AG09319 (cell line): Measurements from ENCODE around the gene PAWR.
"Not testable (repeated sequence)": the region's sequence is repeated elsewhere in the genome, so short reads cannot be mapped to it uniquely, and the experiment has no call there.

ENCODE experiments used
- DNase-seq: peaks from one replicate; pipeline ENCODE4 v3.0.0-alpha.2; 2010; ENCODE audit warnings: low read depth; ENCODE audit errors: extremely low read depth
- TF ChIP-seq, protein P1 (sequence below): IDR thresholded peaks from 2 replicates; pipeline ENCODE4 v1.5.1; 2011; ENCODE audit warnings: low read depth, mild to moderate bottlenecking, inconsistent platforms, low read length, moderate library complexity

Gene PAWR

DNA sequence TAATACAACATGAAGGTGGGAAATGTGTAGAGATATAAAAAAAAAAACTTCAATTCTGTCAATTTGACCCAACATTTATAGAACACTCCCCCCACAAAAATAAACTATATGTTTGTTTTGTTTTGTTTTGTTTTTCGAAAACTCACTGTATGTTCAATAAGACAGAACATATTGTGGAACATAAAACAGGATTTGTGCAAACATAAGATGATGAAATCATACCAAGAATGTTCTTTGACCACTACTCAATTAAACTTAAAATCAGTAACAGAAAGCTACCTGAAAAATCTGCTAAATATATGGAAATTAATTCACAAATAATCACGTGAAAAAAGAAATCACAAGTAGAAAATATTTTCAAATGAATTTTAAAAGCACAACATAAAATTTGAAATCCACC, 61.2 kb downstream of the PAWR start:
- TF ChIP-seq, protein P1, sequence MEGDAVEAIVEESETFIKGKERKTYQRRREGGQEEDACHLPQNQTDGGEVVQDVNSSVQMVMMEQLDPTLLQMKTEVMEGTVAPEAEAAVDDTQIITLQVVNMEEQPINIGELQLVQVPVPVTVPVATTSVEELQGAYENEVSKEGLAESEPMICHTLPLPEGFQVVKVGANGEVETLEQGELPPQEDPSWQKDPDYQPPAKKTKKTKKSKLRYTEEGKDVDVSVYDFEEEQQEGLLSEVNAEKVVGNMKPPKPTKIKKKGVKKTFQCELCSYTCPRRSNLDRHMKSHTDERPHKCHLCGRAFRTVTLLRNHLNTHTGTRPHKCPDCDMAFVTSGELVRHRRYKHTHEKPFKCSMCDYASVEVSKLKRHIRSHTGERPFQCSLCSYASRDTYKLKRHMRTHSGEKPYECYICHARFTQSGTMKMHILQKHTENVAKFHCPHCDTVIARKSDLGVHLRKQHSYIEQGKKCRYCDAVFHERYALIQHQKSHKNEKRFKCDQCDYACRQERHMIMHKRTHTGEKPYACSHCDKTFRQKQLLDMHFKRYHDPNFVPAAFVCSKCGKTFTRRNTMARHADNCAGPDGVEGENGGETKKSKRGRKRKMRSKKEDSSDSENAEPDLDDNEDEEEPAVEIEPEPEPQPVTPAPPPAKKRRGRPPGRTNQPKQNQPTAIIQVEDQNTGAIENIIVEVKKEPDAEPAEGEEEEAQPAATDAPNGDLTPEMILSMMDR, result no peak
- no peak for DNase-seq

DNA sequence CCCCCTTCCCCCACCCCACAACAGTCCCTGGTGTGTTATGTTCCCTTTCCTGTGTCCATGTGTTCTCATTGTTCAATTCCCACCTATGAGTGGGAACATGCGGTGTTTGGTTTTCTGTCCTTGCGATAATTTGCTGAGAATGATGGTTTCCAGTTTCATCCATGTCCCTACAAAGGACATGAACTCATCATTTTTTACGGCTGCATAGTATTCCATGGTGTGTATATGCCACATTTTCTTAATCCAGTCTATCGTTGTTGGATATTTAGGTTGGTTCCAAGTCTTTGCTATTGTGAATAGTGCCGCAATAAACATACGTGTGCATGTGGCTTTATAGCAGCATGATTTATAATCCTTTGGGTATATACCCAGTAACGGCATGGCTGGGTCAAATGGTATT, 64.0 kb downstream of the PAWR start:
- DNase-seq, result not testable (repeated sequence)

DNA sequence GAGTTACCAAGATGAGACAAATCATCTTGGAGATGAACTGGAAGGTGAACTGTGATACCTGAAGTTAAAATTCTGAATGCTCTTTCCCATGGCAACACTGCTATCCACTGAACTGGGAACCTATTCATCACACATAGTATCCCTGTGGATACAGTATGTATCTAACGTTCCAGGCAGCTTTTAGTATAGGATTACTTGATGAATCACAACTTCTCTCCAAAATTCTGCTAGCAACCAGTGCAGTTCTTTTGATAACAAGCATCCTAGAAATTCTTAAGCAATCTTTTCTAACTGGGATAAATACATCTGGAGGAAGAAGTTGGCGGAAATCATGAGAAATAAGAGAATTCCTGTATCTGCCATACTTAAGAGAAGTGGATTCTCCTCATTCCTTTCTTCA, 66.4 kb downstream of the PAWR start:
- no peak for DNase-seq

DNA sequence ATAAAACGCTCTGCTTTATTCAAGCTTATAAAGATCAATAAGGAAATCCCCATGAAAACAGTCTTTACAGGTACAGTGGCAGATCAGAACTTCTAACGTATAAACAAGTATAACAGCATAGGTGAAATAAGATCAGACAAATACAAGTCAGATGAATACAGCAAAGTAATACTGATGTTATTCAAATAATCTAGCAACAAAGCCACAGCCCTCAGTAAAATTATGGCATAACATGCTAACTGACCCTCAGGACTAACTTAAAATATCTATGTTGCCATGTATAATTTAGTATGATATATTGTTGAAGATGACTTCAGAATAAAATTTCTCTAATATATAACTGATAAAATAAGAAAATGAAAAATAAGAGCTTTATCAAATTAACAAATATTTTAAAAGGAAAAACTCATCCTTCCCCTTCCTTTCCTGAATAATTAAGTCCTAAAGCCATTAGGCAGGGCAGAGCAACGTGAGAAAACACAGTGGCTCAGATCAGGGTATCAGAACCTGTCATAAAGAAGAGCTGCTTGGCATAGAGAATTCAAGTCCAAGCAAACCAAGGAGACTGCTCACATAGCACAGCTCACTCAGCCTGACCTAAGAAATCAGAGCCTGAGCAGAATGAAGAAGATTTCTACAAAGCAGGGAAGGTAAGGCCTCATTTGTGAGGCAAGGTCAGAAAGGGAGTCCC, 70.7 kb downstream of the PAWR start:
- TF ChIP-seq, protein P1, result no peak
- no peak for DNase-seq

More for the DNA sequence above, 66.4 kb downstream of the PAWR start:
- TF ChIP-seq, protein P1, result no peak

DNA sequence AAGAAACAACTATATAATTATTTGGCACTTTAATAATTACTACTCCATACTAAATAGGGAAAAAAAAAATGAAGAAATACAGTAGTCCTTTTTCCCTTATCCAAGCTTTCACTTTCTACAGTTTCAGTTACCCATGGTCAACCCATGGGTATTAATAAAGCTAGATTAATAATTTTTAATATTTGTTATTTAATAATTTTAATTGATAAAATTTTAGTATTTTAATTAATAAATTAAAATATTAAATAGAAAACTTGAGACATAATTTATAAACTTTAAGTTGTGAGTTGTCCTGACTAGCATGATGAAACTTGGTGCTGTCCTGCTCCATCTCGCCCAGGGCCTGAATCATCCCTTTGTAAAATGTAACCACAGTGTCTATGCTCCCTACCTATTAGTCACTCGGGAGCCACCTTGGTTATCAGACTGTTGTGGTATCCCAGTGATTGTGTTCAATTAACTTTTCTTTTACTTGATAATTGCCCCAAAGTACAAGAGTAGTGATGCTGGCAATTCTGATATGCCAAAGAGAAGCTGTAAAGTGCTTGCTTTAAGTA, 71.8 kb downstream of the PAWR start:
- TF ChIP-seq, protein P1, result no peak
- no peak for DNase-seq

DNA sequence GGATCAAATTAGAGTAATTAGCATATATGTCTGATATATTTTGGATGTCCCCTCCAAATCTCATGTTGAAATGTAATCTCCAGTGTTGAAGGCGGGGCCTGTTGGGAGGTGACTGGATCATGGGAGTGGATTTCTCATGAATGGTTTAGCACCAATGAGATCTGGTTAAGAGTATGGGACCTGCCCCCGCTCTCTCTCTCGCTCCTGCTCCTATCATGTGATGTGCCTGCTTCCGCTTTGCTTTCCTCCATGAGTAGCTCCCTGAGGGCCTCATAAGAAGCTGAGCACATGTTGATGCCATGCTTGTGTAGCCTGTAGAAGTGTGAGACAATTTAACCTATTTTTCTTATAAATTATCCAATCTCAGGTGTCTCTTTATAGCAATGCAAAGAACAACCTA, 73.1 kb downstream of the PAWR start:
- DNase-seq, result no peak
- TF ChIP-seq, protein P1, result no peak

DNA sequence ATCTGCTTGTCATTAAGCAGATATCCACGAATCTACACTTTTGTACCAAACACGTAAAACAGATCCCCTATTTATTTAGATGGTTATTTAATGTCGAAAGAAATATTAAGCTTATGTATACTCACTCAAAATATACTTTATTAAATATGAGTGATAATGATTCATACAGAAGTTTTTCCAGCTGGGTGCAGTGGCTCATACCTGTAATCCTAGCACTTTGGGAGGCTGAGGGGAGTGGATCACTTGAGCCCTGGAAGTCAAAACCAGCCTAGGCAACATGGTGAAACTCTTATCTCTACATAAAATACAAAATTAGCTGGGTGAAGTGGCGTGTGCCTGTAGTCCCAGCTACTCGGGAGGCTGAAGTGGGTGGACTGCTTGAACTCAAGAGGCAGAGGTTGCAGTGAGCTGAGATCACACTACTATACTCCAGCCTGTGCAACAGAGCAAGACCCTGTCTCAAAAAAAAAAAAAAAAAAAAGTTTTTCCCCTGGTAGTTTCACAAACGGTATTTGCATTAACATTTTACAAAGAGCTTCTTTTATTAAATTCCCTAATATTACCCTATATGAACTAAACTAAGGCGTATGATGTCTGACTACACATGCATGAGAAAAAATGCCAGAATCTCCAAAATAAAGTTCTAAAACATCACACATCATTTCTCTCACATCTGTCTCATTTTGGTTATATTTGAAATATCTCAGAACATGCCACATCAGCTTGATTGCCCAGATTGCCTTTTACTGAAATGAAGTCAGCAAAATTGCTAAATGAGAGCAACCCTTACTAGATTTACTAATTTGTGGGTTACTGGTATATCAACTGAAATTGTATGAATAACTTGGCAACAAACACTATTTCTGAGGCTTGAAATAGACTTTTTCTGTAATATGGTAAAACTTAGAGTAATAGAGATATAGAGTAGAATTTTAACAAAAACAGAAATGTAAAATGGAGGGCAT, 74.9 kb downstream of the PAWR start:
- no peak for DNase-seq
- TF ChIP-seq, protein P1, result no peak
